ENCODE measurements around the gene TRPV6. TPM values are rescaled to one million over a fixed set of nuclear protein-coding genes. Genes with fewer than 3 reads are reported as not detected.
A peak's percentile ranks its signal among the peaks of the same experiment; 100 is the strongest.

Gene TRPV6
- total RNA-seq, 6 donors from 2014 or later, result 0.23 to 1.5 (median 0.68) TPM

DNA sequence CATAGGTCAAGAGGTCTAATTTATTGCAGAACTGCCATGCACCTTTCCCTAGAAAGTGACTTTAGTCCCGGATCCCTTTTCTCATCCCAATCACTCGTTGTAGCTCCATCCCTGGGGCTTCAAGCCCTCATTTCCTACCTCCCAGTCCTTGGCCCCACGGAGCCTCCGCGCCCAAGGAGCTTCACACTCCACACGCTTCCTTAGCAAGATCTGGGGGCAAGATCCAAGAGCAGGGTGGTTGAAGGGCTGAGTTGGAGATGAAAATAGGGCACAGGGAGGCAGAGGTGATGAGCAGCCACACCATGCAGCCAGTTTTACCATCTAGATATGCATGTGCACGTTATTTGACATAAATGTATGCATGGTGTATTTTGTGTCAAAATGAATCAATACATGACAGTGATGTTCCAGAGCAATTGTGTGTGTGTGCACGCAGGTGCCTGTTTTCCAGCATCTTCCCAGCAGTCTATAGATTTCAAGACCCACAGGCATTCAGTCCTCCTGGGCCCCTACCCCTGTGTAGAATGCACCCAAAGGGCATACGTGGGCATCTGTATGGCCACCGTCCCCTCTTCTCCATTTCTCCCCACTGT, 6.0 kb upstream of the TRPV6 start:
- 82 to 88% methylated on average over 10 of the region's 10 CpGs for WGBS, 2 donors
- DNase-seq, result no peak
- TF ChIP-seq POLR2A (IDR thresholded peaks at IDR 0.05) (no peak), EP300 (IDR thresholded peaks at IDR 0.05) (no peak), POLR2AphosphoS5 (IDR thresholded peaks at IDR 0.05) (no peak)
- TF ChIP-seq, protein P1, sequence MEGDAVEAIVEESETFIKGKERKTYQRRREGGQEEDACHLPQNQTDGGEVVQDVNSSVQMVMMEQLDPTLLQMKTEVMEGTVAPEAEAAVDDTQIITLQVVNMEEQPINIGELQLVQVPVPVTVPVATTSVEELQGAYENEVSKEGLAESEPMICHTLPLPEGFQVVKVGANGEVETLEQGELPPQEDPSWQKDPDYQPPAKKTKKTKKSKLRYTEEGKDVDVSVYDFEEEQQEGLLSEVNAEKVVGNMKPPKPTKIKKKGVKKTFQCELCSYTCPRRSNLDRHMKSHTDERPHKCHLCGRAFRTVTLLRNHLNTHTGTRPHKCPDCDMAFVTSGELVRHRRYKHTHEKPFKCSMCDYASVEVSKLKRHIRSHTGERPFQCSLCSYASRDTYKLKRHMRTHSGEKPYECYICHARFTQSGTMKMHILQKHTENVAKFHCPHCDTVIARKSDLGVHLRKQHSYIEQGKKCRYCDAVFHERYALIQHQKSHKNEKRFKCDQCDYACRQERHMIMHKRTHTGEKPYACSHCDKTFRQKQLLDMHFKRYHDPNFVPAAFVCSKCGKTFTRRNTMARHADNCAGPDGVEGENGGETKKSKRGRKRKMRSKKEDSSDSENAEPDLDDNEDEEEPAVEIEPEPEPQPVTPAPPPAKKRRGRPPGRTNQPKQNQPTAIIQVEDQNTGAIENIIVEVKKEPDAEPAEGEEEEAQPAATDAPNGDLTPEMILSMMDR (IDR thresholded peaks at IDR 0.05), result no peak
- Histone ChIP-seq H3K4me1 (no peaks in the 10 kb centered on the region), H3K9me3 (no peaks in the 10 kb centered on the region), H3K36me3 (no peaks in the 10 kb centered on the region), H3K4me3 (no peak overlapping the region), H3K27ac (no peak overlapping the region), H3K27me3 (no peaks in the 10 kb centered on the region)
- ATAC-seq (ENCODE audit: low FRiP score in 2 of 2), result no peak

DNA sequence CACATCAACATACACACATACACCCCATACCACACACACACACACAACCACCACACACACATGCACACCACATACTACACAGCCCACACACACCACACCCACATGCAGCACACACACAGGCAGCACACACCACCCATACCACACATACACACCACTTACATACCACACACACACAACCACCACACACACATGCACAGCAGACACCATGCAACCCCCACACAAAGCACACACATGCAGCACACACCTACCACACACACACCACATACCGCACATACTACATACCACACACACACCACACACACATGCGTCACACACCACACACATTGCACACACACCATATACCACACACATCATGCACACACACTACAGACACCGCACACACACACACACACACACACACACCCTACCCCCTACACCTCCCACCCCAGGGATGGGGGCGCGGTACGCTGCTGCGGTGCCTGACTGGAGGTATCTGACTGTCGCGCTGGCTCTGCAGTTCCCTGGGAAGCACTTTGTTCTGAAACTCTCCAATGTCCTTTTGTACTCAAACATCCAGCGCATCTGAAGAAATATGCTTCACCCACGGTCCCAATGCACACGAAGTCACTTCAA, 5.4 kb upstream of the TRPV6 start:
- ATAC-seq (ENCODE audit: low FRiP score in 2 of 2) (no peak), DNase-seq (peak in 1 of 2 donors; percentile 52)
- no peaks in the 10 kb centered on the region for H3K9me3 ChIP-seq
- TF ChIP-seq EP300 (IDR thresholded peaks at IDR 0.05) (no peak), POLR2AphosphoS5 (IDR thresholded peaks at IDR 0.05) (no peak), POLR2A (IDR thresholded peaks at IDR 0.05) (no peak)
- TF ChIP-seq, protein P1 (IDR thresholded peaks at IDR 0.05), result no peak
- H3K27ac ChIP-seq, result no peak overlapping the region
- H3K4me3 ChIP-seq, result no peak overlapping the region
- no peaks in the 10 kb centered on the region for H3K36me3 ChIP-seq
- 82 to 84% methylated on average over 12 of the region's 12 CpGs for WGBS, 2 donors
- no peaks in the 10 kb centered on the region for H3K27me3 ChIP-seq
- H3K4me1 ChIP-seq, result no peaks in the 10 kb centered on the region

DNA sequence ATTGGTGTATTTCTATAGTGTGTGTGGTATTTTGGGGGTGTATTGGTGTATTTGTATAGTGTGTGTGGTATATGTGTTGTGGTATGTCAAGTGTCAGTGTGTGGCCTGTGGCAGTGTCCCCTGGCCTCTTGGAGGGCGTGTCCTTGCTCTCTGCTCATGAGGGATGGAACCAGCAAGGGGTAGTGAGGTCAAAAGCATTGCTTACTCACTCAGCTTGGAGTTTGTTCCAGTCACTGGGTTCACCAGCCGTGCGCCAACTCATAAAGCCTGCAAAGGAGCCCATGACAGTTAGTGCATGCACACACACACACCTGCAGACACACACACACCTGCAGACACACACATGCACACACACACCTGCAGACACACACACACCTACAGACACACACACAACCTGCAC, 4.3 kb upstream of the TRPV6 start:
- WGBS, 2 donors, result 56 to 63% methylated on average over 3 of the region's 3 CpGs
- no peak overlapping the region for H3K27ac ChIP-seq
- H3K4me1 ChIP-seq, result no peaks in the 10 kb centered on the region
- TF ChIP-seq, protein P1 (IDR thresholded peaks at IDR 0.05), result no peak
- TF ChIP-seq POLR2A (IDR thresholded peaks at IDR 0.05) (no peak), POLR2AphosphoS5 (IDR thresholded peaks at IDR 0.05) (no peak), EP300 (IDR thresholded peaks at IDR 0.05) (no peak)
- H3K4me3 ChIP-seq, result no peak overlapping the region
- H3K27me3 ChIP-seq, result no peaks in the 10 kb centered on the region
- ATAC-seq (ENCODE audit: low FRiP score in 2 of 2) (no peak), DNase-seq (no peak)
- H3K9me3 ChIP-seq, result no peaks in the 10 kb centered on the region
- H3K36me3 ChIP-seq, result no peaks in the 10 kb centered on the region

DNA sequence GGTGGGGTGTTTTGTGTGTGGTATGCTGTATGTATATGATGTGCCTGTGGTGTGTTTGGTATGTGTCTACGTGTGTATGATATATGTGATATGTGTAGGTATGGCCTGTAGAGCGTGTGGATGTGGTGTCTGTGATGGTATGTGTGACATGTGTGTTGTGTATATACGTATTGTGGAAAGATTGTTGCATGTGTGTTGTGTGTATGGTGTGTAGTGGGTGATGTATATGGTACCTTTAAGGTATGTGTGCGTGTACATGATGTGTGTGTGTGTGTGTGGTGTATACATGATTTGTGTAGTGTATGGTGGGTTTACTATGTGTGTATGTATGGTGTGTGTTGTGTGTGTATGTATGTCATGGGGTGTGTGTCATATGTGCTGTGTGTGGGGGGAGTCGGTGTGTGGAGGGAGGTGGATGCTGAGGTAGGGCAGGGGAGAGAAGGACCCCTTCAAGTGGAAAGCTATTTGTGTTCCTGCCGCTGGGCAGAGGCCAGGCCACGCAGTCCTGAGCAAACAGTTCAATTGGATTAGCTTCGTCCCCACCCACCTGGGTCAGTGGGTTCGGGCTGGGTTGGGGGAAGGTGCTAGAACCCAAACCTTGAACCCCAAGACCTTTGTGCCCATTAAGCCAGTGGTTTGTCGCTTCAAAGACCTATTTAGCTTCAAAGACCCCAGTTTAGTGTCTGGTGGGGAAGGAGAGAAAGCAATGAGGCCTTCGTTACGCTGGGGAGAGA, 1.9 kb upstream of the TRPV6 start:
- Histone ChIP-seq H3K27me3 (no peaks in the 10 kb centered on the region), H3K4me1 (no peaks in the 10 kb centered on the region), H3K9me3 (no peaks in the 10 kb centered on the region), H3K4me3 (no peak overlapping the region), H3K36me3 (no peaks in the 10 kb centered on the region), H3K27ac (no peak overlapping the region)
- ATAC-seq (ENCODE audit: low FRiP score in 2 of 2), result no peak
- TF ChIP-seq POLR2A (IDR thresholded peaks at IDR 0.05), result no peak
- no peak for TF ChIP-seq EP300 (IDR thresholded peaks at IDR 0.05)
- no peak for TF ChIP-seq POLR2AphosphoS5 (IDR thresholded peaks at IDR 0.05)
- TF ChIP-seq, protein P1 (IDR thresholded peaks at IDR 0.05), result no peak
- 81 to 85% methylated on average over 11 to 12 of the region's 12 CpGs for WGBS, 2 donors
- no peak for DNase-seq
